ENCODE results near the gene DVL3.
A peak's percentile ranks its signal among the peaks of the same experiment; 100 is the strongest.

GRCh38 chr3:184129012-184129411 is 26.2 kb upstream of the DVL3 start:
- TF ChIP-seq, protein P1, sequence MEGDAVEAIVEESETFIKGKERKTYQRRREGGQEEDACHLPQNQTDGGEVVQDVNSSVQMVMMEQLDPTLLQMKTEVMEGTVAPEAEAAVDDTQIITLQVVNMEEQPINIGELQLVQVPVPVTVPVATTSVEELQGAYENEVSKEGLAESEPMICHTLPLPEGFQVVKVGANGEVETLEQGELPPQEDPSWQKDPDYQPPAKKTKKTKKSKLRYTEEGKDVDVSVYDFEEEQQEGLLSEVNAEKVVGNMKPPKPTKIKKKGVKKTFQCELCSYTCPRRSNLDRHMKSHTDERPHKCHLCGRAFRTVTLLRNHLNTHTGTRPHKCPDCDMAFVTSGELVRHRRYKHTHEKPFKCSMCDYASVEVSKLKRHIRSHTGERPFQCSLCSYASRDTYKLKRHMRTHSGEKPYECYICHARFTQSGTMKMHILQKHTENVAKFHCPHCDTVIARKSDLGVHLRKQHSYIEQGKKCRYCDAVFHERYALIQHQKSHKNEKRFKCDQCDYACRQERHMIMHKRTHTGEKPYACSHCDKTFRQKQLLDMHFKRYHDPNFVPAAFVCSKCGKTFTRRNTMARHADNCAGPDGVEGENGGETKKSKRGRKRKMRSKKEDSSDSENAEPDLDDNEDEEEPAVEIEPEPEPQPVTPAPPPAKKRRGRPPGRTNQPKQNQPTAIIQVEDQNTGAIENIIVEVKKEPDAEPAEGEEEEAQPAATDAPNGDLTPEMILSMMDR (IDR thresholded peaks at IDR 0.05 in 2 of 3, conservative IDR thresholded peaks at IDR 0.05 in 1 of 3; ENCODE audit: borderline replicate concordance in 1 of 3, insufficient read depth in 1 of 3, low read depth in 2 of 3, low read length in 2 of 3), result peak; percentile 33 to 62 (median 56); a peak in 5 of 6 replicates
- no peak for TF ChIP-seq CEBPB (IDR thresholded peaks at IDR 0.05; ENCODE audit: low read depth)
- TF ChIP-seq POLR2A (IDR thresholded peaks at IDR 0.05; ENCODE audit: borderline replicate concordance, extremely low read depth, insufficient read depth, insufficient read length), result no peak
- no peak for TF ChIP-seq TCF7L2 (IDR thresholded peaks at IDR 0.05; ENCODE audit: borderline replicate concordance, extremely low read depth, insufficient read depth, insufficient read length)
- TF ChIP-seq ATF3 (IDR thresholded peaks at IDR 0.05), result no peak
- TF ChIP-seq SRF (IDR thresholded peaks at IDR 0.05; ENCODE audit: low read depth), result no peak
- TF ChIP-seq, protein P2, sequence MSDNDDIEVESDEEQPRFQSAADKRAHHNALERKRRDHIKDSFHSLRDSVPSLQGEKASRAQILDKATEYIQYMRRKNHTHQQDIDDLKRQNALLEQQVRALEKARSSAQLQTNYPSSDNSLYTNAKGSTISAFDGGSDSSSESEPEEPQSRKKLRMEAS (IDR thresholded peaks at IDR 0.05), result no peak
